ENCODE measurements around the gene UPK3A.
"Not testable (repeated sequence)": the region's sequence is repeated elsewhere in the genome, so short reads cannot be mapped to it uniquely, and the experiment has no call there.

Gene UPK3A

DNA sequence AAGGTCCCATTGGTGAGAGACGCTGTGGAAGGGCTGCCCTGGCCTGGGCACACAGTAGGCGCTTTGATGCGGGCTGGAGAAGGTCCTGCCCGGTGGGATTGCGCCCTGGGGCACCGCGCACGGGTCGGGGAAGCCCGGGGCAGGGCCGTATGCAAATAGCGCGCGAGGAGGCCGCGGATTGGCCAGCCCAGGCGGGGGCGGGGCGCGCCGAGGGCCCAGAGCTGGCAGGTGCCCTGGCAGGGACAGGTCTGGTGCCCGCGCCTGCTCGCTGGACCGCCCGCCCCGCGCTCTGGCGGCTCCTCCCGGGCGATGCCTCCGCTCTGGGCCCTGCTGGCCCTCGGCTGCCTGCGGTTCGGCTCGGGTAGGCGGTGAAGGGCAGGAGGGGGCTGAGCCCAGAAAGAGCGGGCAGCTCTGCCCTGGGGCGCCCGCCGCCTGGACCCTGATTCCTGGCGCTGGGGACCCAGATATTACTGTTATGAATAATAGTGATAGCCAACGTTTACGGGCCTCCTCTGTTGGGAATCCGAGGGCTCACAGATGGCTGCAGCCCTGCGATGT is at the start of gene UPK3A:
UPK3A (plus strand) TSS at position 245 of the 558 bp plus-strand sequence; CDS start at position 310, 65 bp downstream.
- DNase-seq, result peak; percentile 62

GRCh38 chr22:45235101-45235777 is 49.5 kb upstream of the UPK3A start:
- DNase-seq, result no peak

GRCh38 chr22:45235851-45236342 is 48.9 kb upstream of the UPK3A start:
- no peak for DNase-seq

DNA sequence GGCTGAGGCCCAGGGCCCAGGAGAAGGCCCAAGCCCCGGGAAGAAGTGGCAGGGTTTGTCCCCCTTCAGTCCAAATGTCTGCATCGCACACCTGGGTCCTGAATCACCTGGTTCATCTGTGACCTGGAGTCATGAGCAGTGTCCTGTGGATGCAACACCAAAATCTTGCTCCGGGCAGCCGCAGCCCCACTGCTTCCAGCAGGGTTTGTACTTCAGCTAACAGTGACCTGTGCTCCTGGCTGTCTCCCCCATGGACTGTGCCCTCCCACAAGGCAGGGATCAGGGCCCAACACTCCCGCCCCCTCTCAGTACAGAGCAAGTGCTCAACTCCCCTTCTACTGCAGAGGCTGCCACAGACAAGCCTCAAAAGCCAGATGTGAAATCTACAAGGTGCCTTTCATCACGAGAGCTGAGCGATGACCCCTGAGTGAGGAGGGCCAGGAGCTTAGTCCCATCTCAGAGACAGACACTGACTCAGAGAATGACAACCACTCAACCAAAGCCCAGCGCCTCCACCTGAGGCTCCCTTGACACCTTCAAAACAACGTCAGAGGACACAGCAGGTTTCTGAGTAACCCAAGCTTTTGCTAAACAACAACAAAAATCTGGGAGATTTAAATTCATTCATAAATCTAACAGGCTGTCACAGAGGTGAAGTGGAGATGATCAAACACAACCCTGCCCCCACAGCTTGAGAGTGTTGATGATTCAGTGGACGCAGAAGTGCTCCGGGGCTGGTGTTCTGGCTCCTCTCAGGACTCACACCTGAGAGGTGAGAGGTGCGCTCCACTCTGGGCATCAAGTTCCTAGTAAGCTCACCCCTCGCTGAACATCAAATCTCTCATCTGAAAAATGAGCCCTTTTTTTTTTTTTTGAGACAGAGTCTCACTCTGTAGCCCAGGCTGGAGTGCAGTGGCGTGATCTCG is 47.4 kb upstream of the UPK3A start:
- no peak for DNase-seq

DNA sequence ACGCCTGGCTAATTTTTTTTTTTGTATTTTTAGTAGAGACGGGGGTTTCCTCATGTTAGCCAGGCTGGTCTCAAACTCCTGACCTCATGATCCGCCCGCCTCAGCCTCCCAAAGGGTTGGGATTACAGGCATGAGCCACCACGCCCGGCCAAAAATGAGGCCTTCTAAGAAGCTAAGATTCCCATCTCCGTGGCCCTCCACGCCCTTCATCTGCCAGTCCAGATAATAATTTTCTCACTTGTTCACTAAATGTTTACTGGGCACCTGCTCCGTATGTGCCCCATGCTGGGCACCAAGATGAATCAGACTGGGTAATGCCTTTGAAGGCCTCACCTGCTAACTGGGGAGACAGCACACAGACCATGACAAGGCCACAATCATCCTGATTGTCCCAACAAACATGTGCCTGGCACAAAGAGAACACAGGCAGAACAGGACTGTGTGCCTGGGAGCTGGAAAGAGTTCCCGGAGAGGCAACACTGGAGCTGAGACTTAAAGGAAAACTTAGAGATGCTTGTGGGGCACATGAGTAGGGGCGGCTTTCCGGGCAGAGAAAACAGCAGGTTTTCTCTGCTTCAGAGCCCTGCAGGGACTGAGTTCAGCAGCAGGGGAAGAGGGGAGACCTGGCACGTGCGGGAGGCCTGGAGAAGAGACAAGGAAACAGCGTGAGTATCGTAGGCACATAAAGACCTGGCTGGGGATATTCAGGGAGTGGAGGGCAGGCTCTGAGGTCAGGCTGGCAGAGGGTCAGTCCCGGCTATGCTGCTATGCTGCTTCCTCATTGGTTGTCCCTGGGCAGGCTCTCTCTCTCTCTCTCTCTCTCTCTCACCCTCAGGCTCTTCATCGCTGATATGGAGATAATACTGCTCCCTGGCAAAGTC is 46.4 kb upstream of the UPK3A start:
- no peak for DNase-seq

DNA sequence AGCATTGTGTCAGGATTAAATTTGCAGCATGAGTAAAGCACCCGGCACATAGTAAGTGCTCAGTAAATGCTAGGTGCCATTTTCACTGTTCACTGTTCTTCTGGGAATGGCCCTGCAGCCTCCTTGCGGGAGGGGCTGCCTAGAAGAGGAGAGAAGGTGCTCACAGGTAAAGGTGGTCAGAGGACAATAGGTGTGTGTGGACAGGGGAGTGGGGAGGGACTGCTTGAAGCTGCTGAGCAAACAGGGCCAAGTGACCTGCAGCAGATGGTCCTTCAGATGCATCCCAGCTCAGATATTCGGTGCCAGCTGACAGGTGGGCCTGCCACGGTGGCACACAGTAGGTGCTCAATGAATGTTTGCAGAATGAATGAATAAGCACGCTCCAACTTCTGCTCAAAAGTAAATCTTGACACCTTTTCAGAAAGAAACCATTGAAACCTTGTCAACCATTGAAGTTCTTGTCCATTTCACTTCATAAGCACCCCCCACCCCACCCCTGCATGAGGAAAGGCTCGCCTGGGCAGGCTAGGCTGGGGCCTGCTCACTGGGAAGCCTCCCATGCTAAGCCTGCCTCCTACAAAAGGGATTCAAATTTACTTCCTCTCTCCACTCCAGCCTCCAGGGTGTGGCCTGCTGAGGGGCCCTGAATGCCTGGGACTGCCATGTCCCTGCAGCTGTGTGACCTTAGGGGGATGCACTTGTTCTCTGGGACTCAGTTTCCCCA is 45.6 kb upstream of the UPK3A start:
- DNase-seq, result no peak

- DNase-seq, result no peak
These were observed 45.1 kb upstream of the UPK3A start for GRCh38 chr22:45239681-45240051.

GRCh38 chr22:45240104-45240809 is 44.5 kb upstream of the UPK3A start:
- DNase-seq, result peak; percentile 40

DNA sequence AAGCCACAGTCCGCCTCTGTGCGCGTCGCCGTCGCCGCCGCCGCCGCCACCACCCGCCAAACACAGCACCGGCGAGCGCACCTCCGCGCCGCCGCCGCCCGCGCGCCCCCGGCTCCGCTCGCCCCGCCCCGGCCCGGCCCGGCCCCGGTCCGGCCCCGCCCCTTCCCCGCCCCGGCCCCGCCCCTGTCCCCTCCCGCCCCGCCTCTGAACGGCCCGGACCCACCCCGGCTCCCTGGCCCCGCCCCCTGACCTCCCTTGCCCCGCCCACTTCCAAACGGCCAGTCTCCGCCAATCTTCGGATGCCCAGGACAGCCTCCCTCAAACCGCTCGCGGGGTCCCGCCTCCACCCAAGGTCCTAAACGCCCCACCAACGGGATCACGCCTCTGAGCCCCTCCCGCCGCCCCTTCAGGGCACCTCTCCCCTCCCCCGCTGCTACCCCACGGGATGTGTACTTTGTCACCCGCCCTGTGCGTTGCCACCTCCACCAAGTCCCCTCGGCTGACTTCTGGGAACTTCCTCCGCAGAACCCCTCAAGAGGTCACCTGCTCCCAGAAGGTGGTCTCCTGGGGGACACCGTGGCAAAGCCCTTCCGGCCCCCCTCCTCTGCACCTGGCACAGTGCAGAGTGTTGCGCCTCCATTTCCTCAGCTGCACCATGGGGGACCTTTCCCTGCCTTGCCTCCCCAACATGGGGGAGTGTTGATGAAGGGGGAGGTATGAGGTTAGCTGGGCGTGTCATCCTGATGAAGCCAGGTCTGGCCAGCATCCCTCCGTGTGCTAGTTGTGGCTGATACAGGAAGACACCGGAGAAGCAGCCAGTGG is 43.7 kb upstream of the UPK3A start, which contains the start of gene KIAA0930:
KIAA0930 (minus strand) TSS at position 85 of the 822 bp plus-strand sequence. CDS start 191 bp downstream, outside the sequence.
- peak; percentile 77 for DNase-seq

DNA sequence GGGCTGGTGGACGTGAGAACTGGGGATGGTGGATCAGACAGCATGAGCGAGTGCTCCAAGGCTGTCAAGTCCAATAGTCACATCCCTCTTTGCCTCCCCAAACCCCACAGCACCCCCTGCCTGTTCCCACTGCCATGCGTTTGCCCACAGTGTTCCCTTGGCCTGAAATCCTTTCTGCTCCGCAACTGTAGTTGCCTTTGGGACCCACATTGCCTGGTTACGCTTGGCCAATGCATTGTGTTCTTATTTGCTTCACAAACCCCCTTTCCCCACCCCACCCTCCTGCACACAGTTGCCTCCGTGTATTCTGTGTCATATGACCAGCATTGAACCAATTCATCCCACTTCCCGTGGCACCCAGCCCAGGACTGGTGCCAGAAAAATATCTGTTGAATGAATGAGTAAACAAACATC is 42.0 kb upstream of the UPK3A start:
- DNase-seq, result no peak

DNA sequence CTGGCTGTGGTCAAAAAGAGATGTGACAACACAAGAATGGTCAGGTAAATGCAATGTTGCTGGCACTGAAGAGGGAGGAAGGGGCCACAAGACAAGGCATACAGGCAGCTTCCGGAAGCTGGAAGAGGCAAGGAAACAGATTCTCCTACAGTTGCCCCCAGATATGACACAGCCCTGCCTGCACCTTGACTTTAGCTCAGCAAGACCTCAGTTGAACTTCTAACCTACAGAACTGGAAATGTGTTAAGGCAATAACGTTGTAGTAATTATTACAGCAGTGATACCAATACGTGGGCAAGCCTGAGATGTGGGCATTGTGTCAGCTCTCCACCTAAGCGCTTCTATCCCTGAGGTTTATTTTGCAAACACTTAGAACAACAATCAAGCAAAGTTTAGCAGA is 39.8 kb upstream of the UPK3A start:
- DNase-seq, result no peak

DNA sequence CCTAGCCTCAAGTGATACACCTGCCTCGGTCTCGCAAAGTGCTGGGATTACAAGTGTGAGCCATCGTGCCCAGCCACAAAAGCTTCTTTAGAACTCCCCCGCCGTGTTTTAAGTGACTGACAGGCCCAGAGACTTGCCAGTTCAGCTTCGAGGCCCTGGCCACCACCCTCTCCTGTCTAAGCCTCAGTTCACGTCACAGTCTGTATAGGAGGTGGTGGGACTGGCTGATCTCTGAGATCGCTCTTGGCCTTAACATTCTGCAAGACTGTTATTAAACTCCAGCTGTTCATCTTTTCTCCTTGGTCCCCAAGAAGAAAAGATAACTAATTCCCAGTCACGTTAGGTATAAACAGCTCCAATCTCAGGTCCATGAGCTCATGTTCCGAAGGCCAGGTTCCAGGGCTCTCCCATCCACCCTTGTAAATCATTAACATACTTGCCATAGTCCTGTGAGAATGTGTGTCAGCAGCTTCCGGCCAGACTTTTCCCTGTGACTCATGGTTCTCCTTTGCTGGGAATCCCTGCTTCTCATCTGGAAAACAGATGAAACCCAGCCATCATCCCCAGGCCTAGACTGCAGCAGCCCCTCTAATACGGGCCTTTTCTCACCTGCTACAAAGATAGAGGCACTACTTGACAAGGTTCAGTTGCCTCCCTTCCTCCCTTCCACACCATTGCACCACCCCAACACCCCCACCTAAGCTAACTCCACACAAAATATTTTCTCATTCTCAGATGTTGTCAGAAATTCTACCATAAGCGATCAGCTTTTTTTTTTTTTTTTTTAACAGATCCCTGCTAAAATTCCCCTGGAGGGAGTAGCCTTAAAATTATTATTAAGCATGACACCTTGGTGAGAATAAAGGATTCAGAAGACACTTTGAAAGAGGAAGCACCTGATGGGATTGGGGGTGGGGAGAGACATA is 38.4 kb upstream of the UPK3A start:
- DNase-seq, result no peak

GRCh38 chr22:45248832-45249561 is 35.8 kb upstream of the UPK3A start:
- no peak for DNase-seq

DNA sequence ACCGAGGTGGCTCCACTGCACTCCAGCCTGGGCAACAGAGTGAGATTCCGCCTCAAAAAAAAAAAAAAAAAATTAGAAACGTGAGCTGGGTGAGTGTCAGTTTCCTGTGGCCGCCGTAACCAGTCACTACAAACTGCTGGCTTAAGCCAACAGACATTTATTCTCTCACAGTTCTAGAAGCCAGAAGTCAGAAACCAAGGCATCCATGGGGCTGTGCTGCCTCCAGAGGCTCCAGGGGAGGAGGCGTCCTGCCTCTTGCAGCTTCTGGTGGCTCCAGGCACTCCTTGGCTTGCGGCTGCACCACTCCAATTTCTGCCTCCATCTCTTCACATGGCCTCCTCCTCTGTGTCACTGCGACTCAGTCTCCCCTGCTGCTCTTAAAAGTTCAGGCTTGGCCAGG is 32.9 kb upstream of the UPK3A start:
- no peak for DNase-seq

DNA sequence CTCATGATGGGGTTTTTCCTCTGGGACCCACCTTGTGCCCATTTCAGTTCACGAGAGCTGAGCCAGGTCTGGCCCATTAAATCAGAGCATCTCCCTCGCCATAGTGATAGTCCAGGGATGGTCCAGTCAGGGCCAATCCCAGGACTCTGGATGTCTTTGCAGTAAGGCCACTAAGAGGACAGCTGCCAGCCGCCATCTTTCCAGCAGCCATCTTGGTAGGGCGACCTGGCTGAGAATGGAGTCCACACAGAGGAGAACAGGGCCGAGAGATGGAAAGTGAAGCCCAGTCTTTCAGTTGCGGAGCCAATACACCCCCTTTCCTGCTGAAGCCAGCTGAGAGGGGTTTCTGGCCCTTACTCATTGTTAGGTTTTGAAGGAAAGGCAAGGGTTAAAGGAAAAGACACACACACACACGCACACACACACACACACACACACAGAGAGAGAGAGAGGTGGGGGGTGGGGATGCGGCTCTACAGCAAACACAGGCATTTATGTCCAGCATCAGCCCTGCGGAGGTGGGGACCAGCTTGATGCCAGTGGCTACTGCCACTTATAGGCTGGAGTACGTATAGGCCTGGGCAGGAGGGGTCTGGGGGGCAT is 31.6 kb upstream of the UPK3A start:
- DNase-seq, result no peak

DNA sequence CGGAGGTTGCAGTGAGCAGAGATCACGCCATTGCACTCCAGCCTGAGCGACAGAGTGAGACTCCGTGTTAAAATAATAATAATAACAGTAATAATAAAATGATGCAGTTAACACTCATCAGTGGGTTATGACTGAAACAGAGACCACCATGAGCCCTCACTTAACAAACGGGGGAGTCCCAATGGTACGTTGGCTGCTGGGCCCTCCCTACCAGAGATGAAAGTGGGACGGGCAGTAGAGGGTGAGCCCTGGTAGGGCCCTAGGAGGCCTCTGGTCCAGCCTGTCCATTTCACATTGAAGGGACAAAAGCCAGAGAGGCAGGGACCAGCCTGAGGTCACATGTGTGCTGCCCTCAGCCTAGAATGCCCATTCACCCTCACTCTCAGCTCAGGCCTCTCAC is 30.4 kb upstream of the UPK3A start:
- DNase-seq, result no peak

- no peak for DNase-seq
These were observed 29.9 kb upstream of the UPK3A start for GRCh38 chr22:45254789-45255278.

DNA sequence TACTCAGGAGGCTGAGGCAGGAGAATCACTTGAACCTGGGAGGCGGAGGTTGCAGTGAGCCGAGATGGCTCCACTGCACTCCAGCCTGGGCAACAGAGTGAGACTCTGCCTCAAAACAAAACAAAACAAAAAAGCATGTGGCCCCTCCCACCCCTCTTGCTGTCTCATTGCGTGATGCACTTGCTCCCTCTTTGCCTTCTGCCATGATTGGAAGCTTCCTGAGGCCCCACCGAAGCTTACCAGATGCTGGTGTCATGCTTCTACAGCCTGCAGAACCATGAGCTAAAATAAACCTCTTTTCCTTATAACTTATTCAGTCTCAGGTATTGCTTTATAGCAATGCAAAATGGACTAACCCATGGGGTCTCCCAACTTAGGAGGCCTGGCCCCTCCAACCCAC is 26.8 kb upstream of the UPK3A start:
- DNase-seq, result not testable (repeated sequence)
